SK-N-SH (cell line): ENCODE results near the gene KLHDC3. TPM values are rescaled to one million over a fixed set of nuclear protein-coding genes. Genes with fewer than 3 reads are reported as not detected.

ENCODE experiments used
- CTCF ChIA-PET: fragments of 300-600, 350-600 bp; formaldehyde crosslinking; extraction: SDS; loops from one replicate; lab custom pipeline; 2021; lab: Yijun Ruan, JAX
- POLR2A ChIA-PET: fragments of 350-600 bp; sonication (Branson Sonifier 250); formaldehyde crosslinking; extraction: SDS; loops from one replicate; lab custom pipeline; 2020; ENCODE audit warnings: antibody characterized with exemption, inconsistent platforms; lab: Yijun Ruan, JAX
- DNase-seq: peaks from one replicate; pipeline ENCODE4 v3.0.0; 2012
- H2AFZ ChIP-seq: fragments of 200-600 bp; sonication (generic); 2 replicates; pipeline ENCODE4 v1.8.1; 2016; ENCODE audit warnings: antibody characterized with exemption, mild to moderate bottlenecking, low read depth
- H3F3A ChIP-seq: fragments of 200-600 bp; sonication (generic); replicated peaks from 2 replicates; pipeline ENCODE3; 2016; ENCODE audit warnings: antibody characterized with exemption, mild to moderate bottlenecking; ENCODE audit not compliant: insufficient read depth
- H3K27ac ChIP-seq, 2 experiments: fragments of 200-500 bp in 1 of 2; fragments of 200-600 bp in 1 of 2; sonication (Bioruptor generic) in 1 of 2; sonication (generic), shearing (Covaris generic) in 1 of 2; 2 replicates each; pipeline versions ENCODE4 v1.5.1 to v1.6.1; 2014 to 2016; ENCODE audit warnings: low read depth in 2 of 2, inconsistent platforms in 1 of 2, low read length in 1 of 2, mild to moderate bottlenecking in 1 of 2, mixed read lengths in 1 of 2
- H3K27me3 ChIP-seq: fragments of 200-600 bp; sonication (generic), shearing (Covaris generic); 2 replicates; pipeline ENCODE4 v1.6.1; 2016; ENCODE audit warnings: mixed run types; ENCODE audit not compliant: insufficient read depth
- H3K36me3 ChIP-seq, 2 experiments: fragments of 200-500 bp in 1 of 2; fragments of 200-600 bp in 1 of 2; sonication (Bioruptor generic) in 1 of 2; sonication (generic) in 1 of 2; replicated peaks in 1 of 2; 2 replicates each; pipeline versions ENCODE3 to v1.5.1; 2014 to 2016; ENCODE audit warnings: low read length in 1 of 2, mild to moderate bottlenecking in 1 of 2; ENCODE audit not compliant: insufficient read depth in 2 of 2, control insufficient read depth in 1 of 2
- H3K4me1 ChIP-seq, 2 experiments: fragments of 200-500 bp in 1 of 2; fragments of 200-600 bp in 1 of 2; sonication (Bioruptor generic) in 1 of 2; sonication (generic), shearing (Covaris generic) in 1 of 2; 2 replicates each; pipeline versions ENCODE4 v1.5.1 to v1.6.1; 2014 to 2016; ENCODE audit warnings: low read depth in 1 of 2, low read length in 1 of 2, mixed run types in 1 of 2; ENCODE audit not compliant: insufficient read depth in 2 of 2, control insufficient read depth in 1 of 2
- H3K4me2 ChIP-seq: fragments of 200-600 bp; sonication (generic), shearing (Covaris generic); 2 replicates; pipeline ENCODE4 v1.6.1; 2017; ENCODE audit warnings: mixed run types
- H3K4me3 ChIP-seq, 2 experiments: fragments of 200-500 bp in 1 of 2; fragments of 200-600 bp in 1 of 2; sonication (Bioruptor generic) in 1 of 2; sonication (generic), shearing (Covaris generic) in 1 of 2; 2 replicates each; pipeline versions ENCODE4 v1.5.1 to v1.8.1; 2014 to 2016; ENCODE audit warnings: low read depth in 2 of 2, inconsistent platforms in 1 of 2, low read length in 1 of 2, mild to moderate bottlenecking in 1 of 2, mixed read lengths in 1 of 2, moderate library complexity in 1 of 2
- H3K79me2 ChIP-seq: fragments of 200-600 bp; sonication (generic); 2 replicates; pipeline ENCODE4 v1.8.1; 2017; ENCODE audit warnings: mild to moderate bottlenecking; ENCODE audit not compliant: insufficient read depth
- H3K9ac ChIP-seq: fragments of 200-600 bp; sonication (generic); 2 replicates; pipeline ENCODE4 v1.6.1; 2017; ENCODE audit warnings: mixed run types
- H3K9me2 ChIP-seq: fragments of 200-600 bp; sonication (generic); 2 replicates; pipeline ENCODE4 v1.6.1; 2017; ENCODE audit warnings: mixed run types
- H3K9me3 ChIP-seq: fragments of 200-600 bp; sonication (generic); 2 replicates; pipeline ENCODE4 v1.6.1; 2017; ENCODE audit warnings: mixed run types, mild to moderate bottlenecking, moderate library complexity
- H4K20me1 ChIP-seq: fragments of 200-600 bp; sonication (generic); 2 replicates; pipeline ENCODE4 v1.6.1; 2017; ENCODE audit warnings: mild to moderate bottlenecking, mixed run types; ENCODE audit not compliant: insufficient read depth
- EP300 ChIP-seq, 2 experiments: IDR thresholded peaks; 2 replicates each; pipeline versions ENCODE4 v1.4.0 to v1.6.1; 2012; ENCODE audit warnings: borderline replicate concordance in 1 of 2, low read depth in 1 of 2, low read length in 1 of 2
- GABPA ChIP-seq: IDR thresholded peaks from 2 replicates; pipeline ENCODE4 v1.4.0; 2012; ENCODE audit warnings: low read depth, mild to moderate bottlenecking
- JUND ChIP-seq: IDR thresholded peaks from 2 replicates; pipeline ENCODE4 v1.4.0; 2012
- MEF2A ChIP-seq: IDR thresholded peaks from 2 replicates; pipeline ENCODE4 v1.4.0; 2012; ENCODE audit warnings: low read depth, borderline replicate concordance
- MXI1 ChIP-seq: IDR thresholded peaks from 2 replicates; pipeline ENCODE4 v1.6.1; 2012; ENCODE audit warnings: mild to moderate bottlenecking, low read depth, low read length, improper control_type of control experiment
- NFIC ChIP-seq: IDR thresholded peaks from 2 replicates; pipeline ENCODE4 v1.4.0; 2012; ENCODE audit warnings: borderline replicate concordance
- REST ChIP-seq: IDR thresholded peaks from 2 replicates; pipeline ENCODE4 v1.6.1; 2012; ENCODE audit warnings: mild to moderate bottlenecking, low read depth, low read length, moderate library complexity
- RXRA ChIP-seq: IDR thresholded peaks from 2 replicates; pipeline ENCODE4 v1.4.0; 2012; ENCODE audit warnings: low read depth, mild to moderate bottlenecking, borderline replicate concordance
- TAF1 ChIP-seq: IDR thresholded peaks from 2 replicates; pipeline ENCODE4 v1.6.1; 2012; ENCODE audit warnings: low read depth, mild to moderate bottlenecking, low read length, moderate library complexity, borderline replicate concordance
- TEAD4 ChIP-seq: IDR thresholded peaks from 2 replicates; pipeline ENCODE4 v1.4.0; 2012; ENCODE audit warnings: mild to moderate bottlenecking, borderline replicate concordance; ENCODE audit not compliant: insufficient read depth
- USF1 ChIP-seq: IDR thresholded peaks from 2 replicates; pipeline ENCODE4 v1.4.0; 2012; ENCODE audit warnings: low read depth, borderline replicate concordance
- YY1 ChIP-seq: IDR thresholded peaks from 2 replicates; pipeline ENCODE4 v1.4.0; 2012; ENCODE audit warnings: low read depth, mild to moderate bottlenecking
- WGBS: methylation state at CpG from one replicate; pipeline ENCODE4 v1.1.6; 2017; ENCODE audit warnings: low lambda C conversion rate; 5-methylcytosine and 5-hydroxymethylcytosine counted together
- polyA plus RNA-seq, 3 experiments: library from polyadenylated mRNA; depleted of rRNA; stranded (reverse); fragments of >200 nt; gene quantifications; 2 replicates each; pipeline ENCODE4 v1.2.3, GENCODE V29; 2012
- TF ChIP-seq, protein P1 (sequence below): fragments of 150-350 bp; IDR thresholded peaks from 2 replicates; pipeline ENCODE4 v1.6.1; 2017; ENCODE audit warnings: antibody characterized with exemption, low read length, low read depth, borderline replicate concordance
- TF ChIP-seq, protein P2 (sequence below): fragments of 200-600 bp; sonication (generic); IDR thresholded peaks from 2 replicates; pipeline ENCODE4 v1.6.1; 2017; ENCODE audit warnings: antibody characterized with exemption, mild to moderate bottlenecking, moderate library complexity

Gene KLHDC3
- polyA plus RNA-seq, 1 of the 3 experiments (the other 2 are of a cell fraction) = 74.1 TPM

- POLR2A ChIA-PET = no interaction called here
- no peak overlapping the region for H3K4me3 ChIP-seq
- no peak for DNase-seq
- TF ChIP-seq USF1 = no peak
- no peak for TF ChIP-seq RXRA
- no peak for TF ChIP-seq TAF1
- TF ChIP-seq, protein P1, sequence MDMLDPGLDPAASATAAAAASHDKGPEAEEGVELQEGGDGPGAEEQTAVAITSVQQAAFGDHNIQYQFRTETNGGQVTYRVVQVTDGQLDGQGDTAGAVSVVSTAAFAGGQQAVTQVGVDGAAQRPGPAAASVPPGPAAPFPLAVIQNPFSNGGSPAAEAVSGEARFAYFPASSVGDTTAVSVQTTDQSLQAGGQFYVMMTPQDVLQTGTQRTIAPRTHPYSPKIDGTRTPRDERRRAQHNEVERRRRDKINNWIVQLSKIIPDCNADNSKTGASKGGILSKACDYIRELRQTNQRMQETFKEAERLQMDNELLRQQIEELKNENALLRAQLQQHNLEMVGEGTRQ = no peak
- TF ChIP-seq EP300 (IDR thresholded peaks at IDR 0.05; ENCODE audit: borderline replicate concordance in 1 of 2, low read depth in 1 of 2, low read length in 1 of 2) = no peak
- TF ChIP-seq JUND = no peak
- TF ChIP-seq REST = no peak
- TF ChIP-seq MXI1 = no peak
- TF ChIP-seq NFIC = no peak
- no peak for TF ChIP-seq MEF2A
- no peak for TF ChIP-seq GABPA
- no peak for TF ChIP-seq YY1
- TF ChIP-seq TEAD4 = no peak
- TF ChIP-seq, protein P2, sequence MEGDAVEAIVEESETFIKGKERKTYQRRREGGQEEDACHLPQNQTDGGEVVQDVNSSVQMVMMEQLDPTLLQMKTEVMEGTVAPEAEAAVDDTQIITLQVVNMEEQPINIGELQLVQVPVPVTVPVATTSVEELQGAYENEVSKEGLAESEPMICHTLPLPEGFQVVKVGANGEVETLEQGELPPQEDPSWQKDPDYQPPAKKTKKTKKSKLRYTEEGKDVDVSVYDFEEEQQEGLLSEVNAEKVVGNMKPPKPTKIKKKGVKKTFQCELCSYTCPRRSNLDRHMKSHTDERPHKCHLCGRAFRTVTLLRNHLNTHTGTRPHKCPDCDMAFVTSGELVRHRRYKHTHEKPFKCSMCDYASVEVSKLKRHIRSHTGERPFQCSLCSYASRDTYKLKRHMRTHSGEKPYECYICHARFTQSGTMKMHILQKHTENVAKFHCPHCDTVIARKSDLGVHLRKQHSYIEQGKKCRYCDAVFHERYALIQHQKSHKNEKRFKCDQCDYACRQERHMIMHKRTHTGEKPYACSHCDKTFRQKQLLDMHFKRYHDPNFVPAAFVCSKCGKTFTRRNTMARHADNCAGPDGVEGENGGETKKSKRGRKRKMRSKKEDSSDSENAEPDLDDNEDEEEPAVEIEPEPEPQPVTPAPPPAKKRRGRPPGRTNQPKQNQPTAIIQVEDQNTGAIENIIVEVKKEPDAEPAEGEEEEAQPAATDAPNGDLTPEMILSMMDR = no peak
- H3F3A ChIP-seq = no peaks in the 10 kb centered on the region
- H3K4me1 ChIP-seq = peaks cover 0 to 14% of the 10 kb centered on the region in 2 experiments; a peak in 2 of 4 replicates
- 91% methylated on average over 12 of the region's 12 CpGs for WGBS
- H3K27me3 ChIP-seq = no peaks in the 10 kb centered on the region
- no peak overlapping the region for H2AFZ ChIP-seq
- no peak overlapping the region for H3K4me2 ChIP-seq
- H4K20me1 ChIP-seq = no peaks in the 10 kb centered on the region
- CTCF ChIA-PET = interaction anchor here (0.7 to 3.3 kb wide), 3 partner anchors 55 to 80 kb away, joined by 3 to 18 read pairs (median 3); no protein-coding TSS in a partner anchor
- no peaks in the 10 kb centered on the region for H3K9me3 ChIP-seq
- H3K9ac ChIP-seq = no peak overlapping the region
- no peak overlapping the region for H3K27ac ChIP-seq
- peaks cover 0 to 8% of the 10 kb centered on the region in 2 experiments for H3K36me3 ChIP-seq
- H3K9me2 ChIP-seq = no peaks in the 10 kb centered on the region
- peaks cover 14% of the 10 kb centered on the region for H3K79me2 ChIP-seq
Measured at GRCh38 chr6:43062818-43063217, 48.8 kb downstream of the KLHDC3 start.
